GM12878 (cell line): ENCODE data around the gene NIN.

Source experiments
- CBX3 ChIP-seq: fragments of 200-600 bp; sonication (generic); IDR thresholded peaks from 2 replicates; pipeline ENCODE4 v1.6.1; 2016; ENCODE audit warnings: low read depth, borderline replicate concordance
- CHD2 ChIP-seq: IDR thresholded peaks from 2 replicates; pipeline ENCODE4 v1.6.1; 2011; ENCODE audit warnings: low read depth, low read length, improper control_type of control experiment, borderline replicate concordance
- EZH2 ChIP-seq: IDR thresholded peaks from 2 replicates; pipeline ENCODE4 v1.6.1; 2012; ENCODE audit warnings: low read depth, mild to moderate bottlenecking, control low read depth, inconsistent platforms, low read length, borderline replicate concordance; ENCODE audit not compliant: control insufficient read depth
- HDAC2 ChIP-seq: fragments of 200-600 bp; sonication (generic); IDR thresholded peaks from 2 replicates; pipeline ENCODE4 v1.6.1; 2017
- MTA3 ChIP-seq: IDR thresholded peaks from 2 replicates; pipeline ENCODE4 v1.6.1; 2012; ENCODE audit warnings: low read length, inconsistent platforms, borderline replicate concordance
- MYB ChIP-seq: fragments of 150-350 bp; IDR thresholded peaks from 2 replicates; pipeline ENCODE4 v1.6.1; 2014; ENCODE audit warnings: mild to moderate bottlenecking, low read depth, low read length, borderline replicate concordance
- NFIC ChIP-seq: IDR thresholded peaks from 2 replicates; pipeline ENCODE4 v1.6.1; 2012; ENCODE audit warnings: low read depth, mild to moderate bottlenecking, inconsistent platforms, low read length, moderate library complexity
- NFYB ChIP-seq: IDR thresholded peaks from 2 replicates; pipeline ENCODE4 v1.6.1; 2011; ENCODE audit warnings: low read depth, mild to moderate bottlenecking, low read length, improper control_type of control experiment, moderate library complexity; ENCODE audit not compliant: insufficient read depth
- POLR2A ChIP-seq: IDR thresholded peaks from 2 replicates; pipeline ENCODE4 v1.6.1; 2011; ENCODE audit warnings: low read depth, mild to moderate bottlenecking, low read length
- POLR2AphosphoS2 ChIP-seq: IDR thresholded peaks from 2 replicates; pipeline ENCODE4 v1.6.1; 2011; ENCODE audit warnings: low read depth, mild to moderate bottlenecking, low read length, improper control_type of control experiment, moderate library complexity
- TF ChIP-seq, protein P1 (sequence below), 3 experiments: IDR thresholded peaks in 2 of 3; conservative IDR thresholded peaks in 1 of 3; 2 replicates each; pipeline ENCODE4 v1.5.1; 2011; ENCODE audit warnings: low read depth in 3 of 3, low read length in 3 of 3, mild to moderate bottlenecking in 3 of 3, control low read depth in 2 of 3, moderate library complexity in 2 of 3, inconsistent platforms in 1 of 3, mixed read lengths in 1 of 3; ENCODE audit not compliant: control insufficient read depth in 2 of 3, insufficient read depth in 1 of 3; ENCODE audit errors: extremely low read depth in 1 of 3
- TF ChIP-seq, protein P2 (sequence below): IDR thresholded peaks from 2 replicates; pipeline ENCODE4 v1.6.1; 2011; ENCODE audit warnings: mild to moderate bottlenecking, low read depth, low read length, moderate library complexity; ENCODE audit not compliant: insufficient replicate concordance

DNA sequence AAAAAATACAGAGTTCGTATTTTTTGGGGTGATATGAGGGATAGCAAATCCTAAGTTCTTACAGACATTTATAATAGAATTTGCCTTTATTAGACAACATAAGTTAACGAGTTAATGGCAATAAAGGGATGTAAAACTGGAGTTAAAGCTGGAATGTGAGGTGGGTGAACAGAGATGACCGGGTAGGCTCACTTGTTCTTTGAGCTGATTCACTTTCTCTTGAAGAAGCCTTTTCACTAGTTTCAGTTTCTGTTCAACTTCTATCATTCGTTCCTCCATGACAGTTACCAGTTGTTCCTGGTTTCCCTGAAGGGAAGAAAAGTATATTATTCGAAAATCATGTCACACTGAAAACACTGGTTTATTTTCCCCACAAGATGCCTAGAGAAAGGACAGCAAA is 105.2 kb downstream of the NIN start:
- TF ChIP-seq, protein P1, sequence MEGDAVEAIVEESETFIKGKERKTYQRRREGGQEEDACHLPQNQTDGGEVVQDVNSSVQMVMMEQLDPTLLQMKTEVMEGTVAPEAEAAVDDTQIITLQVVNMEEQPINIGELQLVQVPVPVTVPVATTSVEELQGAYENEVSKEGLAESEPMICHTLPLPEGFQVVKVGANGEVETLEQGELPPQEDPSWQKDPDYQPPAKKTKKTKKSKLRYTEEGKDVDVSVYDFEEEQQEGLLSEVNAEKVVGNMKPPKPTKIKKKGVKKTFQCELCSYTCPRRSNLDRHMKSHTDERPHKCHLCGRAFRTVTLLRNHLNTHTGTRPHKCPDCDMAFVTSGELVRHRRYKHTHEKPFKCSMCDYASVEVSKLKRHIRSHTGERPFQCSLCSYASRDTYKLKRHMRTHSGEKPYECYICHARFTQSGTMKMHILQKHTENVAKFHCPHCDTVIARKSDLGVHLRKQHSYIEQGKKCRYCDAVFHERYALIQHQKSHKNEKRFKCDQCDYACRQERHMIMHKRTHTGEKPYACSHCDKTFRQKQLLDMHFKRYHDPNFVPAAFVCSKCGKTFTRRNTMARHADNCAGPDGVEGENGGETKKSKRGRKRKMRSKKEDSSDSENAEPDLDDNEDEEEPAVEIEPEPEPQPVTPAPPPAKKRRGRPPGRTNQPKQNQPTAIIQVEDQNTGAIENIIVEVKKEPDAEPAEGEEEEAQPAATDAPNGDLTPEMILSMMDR (IDR thresholded peaks at IDR 0.05 in 2 of 3, conservative IDR thresholded peaks at IDR 0.05 in 1 of 3; ENCODE audit: control insufficient read depth in 2 of 3, extremely low read depth in 1 of 3, insufficient read depth in 1 of 3, low read depth in 3 of 3, low read length in 3 of 3): no peak
- no peak for TF ChIP-seq EZH2
- TF ChIP-seq, protein P2, sequence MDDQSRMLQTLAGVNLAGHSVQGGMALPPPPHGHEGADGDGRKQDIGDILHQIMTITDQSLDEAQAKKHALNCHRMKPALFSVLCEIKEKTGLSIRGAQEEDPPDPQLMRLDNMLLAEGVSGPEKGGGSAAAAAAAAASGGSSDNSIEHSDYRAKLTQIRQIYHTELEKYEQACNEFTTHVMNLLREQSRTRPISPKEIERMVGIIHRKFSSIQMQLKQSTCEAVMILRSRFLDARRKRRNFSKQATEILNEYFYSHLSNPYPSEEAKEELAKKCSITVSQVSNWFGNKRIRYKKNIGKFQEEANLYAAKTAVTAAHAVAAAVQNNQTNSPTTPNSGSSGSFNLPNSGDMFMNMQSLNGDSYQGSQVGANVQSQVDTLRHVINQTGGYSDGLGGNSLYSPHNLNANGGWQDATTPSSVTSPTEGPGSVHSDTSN: no peak
- TF ChIP-seq MYB: no peak
- TF ChIP-seq POLR2A: no peak
- TF ChIP-seq CBX3: no peak
- no peak for TF ChIP-seq NFYB
- TF ChIP-seq POLR2AphosphoS2: no peak
- no peak for TF ChIP-seq CHD2
- no peak for TF ChIP-seq HDAC2
- no peak for TF ChIP-seq MTA3
- TF ChIP-seq NFIC: no peak
